Osteoblast (primary cell): ENCODE data around the gene NREP. TPM values are rescaled to one million over a fixed set of nuclear protein-coding genes. Genes with fewer than 3 reads are reported as not detected.

Experiments
- DNase-seq: peaks from one replicate; pipeline ENCODE4 v3.0.0; 2011; ENCODE audit warnings: low spot score, mixed read lengths; ENCODE audit not compliant: insufficient read length; ENCODE audit errors: missing footprints
- H2AFZ ChIP-seq: 2 replicates; pipeline ENCODE4 v1.6.0; 2011; ENCODE audit warnings: mild to moderate bottlenecking, low read length
- H3K27ac ChIP-seq: 2 replicates; pipeline ENCODE4 v1.5.1; 2011; ENCODE audit warnings: mild to moderate bottlenecking, low read depth, low read length, moderate library complexity
- H3K27me3 ChIP-seq: 2 replicates; pipeline ENCODE4 v1.6.0; 2012; ENCODE audit warnings: mild to moderate bottlenecking, control low read depth, inconsistent platforms, low read length, moderate library complexity; ENCODE audit not compliant: insufficient read depth
- H3K36me3 ChIP-seq: 2 replicates; pipeline ENCODE4 v1.5.1; 2011; ENCODE audit warnings: mild to moderate bottlenecking, low read length, control low read depth, moderate library complexity; ENCODE audit not compliant: insufficient read depth
- H3K4me1 ChIP-seq: 2 replicates; pipeline ENCODE4 v1.5.1; 2011; ENCODE audit warnings: mild to moderate bottlenecking, low read length, control low read depth, moderate library complexity; ENCODE audit not compliant: insufficient read depth
- H3K4me2 ChIP-seq: 2 replicates; pipeline ENCODE4 v1.6.0; 2011; ENCODE audit warnings: mild to moderate bottlenecking, low read length; ENCODE audit not compliant: insufficient read depth
- H3K4me3 ChIP-seq: fragments of 200-600 bp; sonication (generic); 3 replicates; pipeline ENCODE4 v1.5.1; 2012; ENCODE audit warnings: mild to moderate bottlenecking, low read length, inconsistent platforms; ENCODE audit not compliant: insufficient read depth
- H3K79me2 ChIP-seq: 2 replicates; pipeline ENCODE4 v1.6.0; 2012; ENCODE audit warnings: mild to moderate bottlenecking, low read length, control low read depth, inconsistent platforms; ENCODE audit not compliant: insufficient read depth
- H3K9me3 ChIP-seq: 2 replicates; pipeline ENCODE4 v1.5.1; 2011; ENCODE audit warnings: low read depth, low read length, control low read depth
- H4K20me1 ChIP-seq: 2 replicates; pipeline ENCODE4 v1.6.0; 2012; ENCODE audit warnings: mild to moderate bottlenecking, low read length, control low read depth; ENCODE audit not compliant: insufficient read depth
- CTCF ChIP-seq: IDR thresholded peaks from 2 replicates; pipeline ENCODE4 v1.5.1; 2011; ENCODE audit warnings: mild to moderate bottlenecking, low read depth, low read length, moderate library complexity; ENCODE audit errors: extremely low read depth
- total RNA-seq: library from RNA; depleted of rRNA; stranded (reverse); fragments of >200 nt; gene quantifications from 2 replicates; pipeline ENCODE4 v1.2.3, GENCODE V29; 2012

NREP gene
- total RNA-seq, 1 donor = 182 TPM

- Histone ChIP-seq H3K4me3 (no peak overlapping the region), H3K4me2 (no peak overlapping the region), H3K79me2 (no peaks in the 10 kb centered on the region), H3K4me1 (peaks cover 11% of the 10 kb centered on the region), H4K20me1 (no peaks in the 10 kb centered on the region), H3K27me3 (no peaks in the 10 kb centered on the region), H3K36me3 (no peaks in the 10 kb centered on the region), H3K9me3 (no peaks in the 10 kb centered on the region), H3K27ac (no peak overlapping the region), H2AFZ (no peak overlapping the region)
- no peak for DNase-seq
- no peak for TF ChIP-seq CTCF
Measured at GRCh38 chr5:111697215-111697614, 59.8 kb downstream of the NREP start.

DNA sequence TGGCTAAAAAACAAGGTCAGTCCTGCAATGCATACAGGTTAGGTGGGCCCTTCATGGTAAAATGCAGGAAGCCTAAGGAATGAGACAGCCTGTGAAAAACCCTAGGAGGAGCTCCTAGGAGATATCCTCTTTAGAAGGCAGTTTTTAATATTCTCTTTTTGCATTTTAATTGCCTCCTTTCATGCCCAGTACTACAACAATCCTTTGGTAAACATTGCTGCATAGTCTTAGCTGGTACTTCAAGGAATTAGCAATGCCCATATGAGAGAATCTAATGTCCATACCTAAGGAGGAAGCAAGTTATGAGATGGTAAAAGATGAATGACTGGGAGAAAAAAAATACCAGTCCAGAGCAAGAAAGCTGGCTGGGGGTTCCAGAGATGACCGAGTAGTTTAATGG is 61.0 kb downstream of the NREP start:
- Histone ChIP-seq H3K9me3 (no peaks in the 10 kb centered on the region), H3K27ac (no peak overlapping the region), H2AFZ (no peak overlapping the region), H3K79me2 (no peaks in the 10 kb centered on the region), H3K4me2 (no peak overlapping the region), H4K20me1 (no peaks in the 10 kb centered on the region), H3K36me3 (no peaks in the 10 kb centered on the region), H3K27me3 (no peaks in the 10 kb centered on the region), H3K4me3 (no peak overlapping the region), H3K4me1 (peaks cover 11% of the 10 kb centered on the region)
- TF ChIP-seq CTCF = no peak
- peak; percentile 11 for DNase-seq

DNA sequence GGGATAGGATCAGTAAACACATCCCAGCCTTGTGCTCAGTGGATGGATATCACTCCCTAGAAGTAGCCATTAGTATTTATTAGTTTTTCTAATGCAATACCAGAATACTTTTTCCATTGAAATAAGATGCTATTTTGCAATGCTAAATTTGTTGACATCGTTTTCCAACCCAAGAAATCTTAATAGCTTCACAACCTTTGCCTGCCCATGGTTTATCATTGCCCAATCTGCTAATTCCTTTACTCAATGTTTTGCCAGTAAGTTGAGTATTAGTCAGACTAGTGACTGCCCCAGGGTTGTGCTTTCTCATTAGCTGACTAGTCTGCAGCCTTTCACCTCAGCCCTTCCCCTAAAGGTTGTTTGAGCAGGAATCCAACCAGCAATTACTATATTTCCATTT is 62.9 kb downstream of the NREP start:
- H3K27ac ChIP-seq = no peak overlapping the region
- H4K20me1 ChIP-seq = no peaks in the 10 kb centered on the region
- H3K9me3 ChIP-seq = no peaks in the 10 kb centered on the region
- H3K4me3 ChIP-seq = no peak overlapping the region
- no peak overlapping the region for H3K4me2 ChIP-seq
- TF ChIP-seq CTCF = no peak
- H2AFZ ChIP-seq = no peak overlapping the region
- peaks cover 11% of the 10 kb centered on the region for H3K4me1 ChIP-seq
- H3K27me3 ChIP-seq = no peaks in the 10 kb centered on the region
- no peaks in the 10 kb centered on the region for H3K36me3 ChIP-seq
- no peaks in the 10 kb centered on the region for H3K79me2 ChIP-seq
- DNase-seq = no peak

- Histone ChIP-seq H3K4me2 (no peak overlapping the region), H3K9me3 (no peaks in the 10 kb centered on the region), H3K79me2 (no peaks in the 10 kb centered on the region), H3K27ac (no peak overlapping the region), H3K4me3 (no peak overlapping the region), H4K20me1 (no peaks in the 10 kb centered on the region), H3K36me3 (no peaks in the 10 kb centered on the region), H3K4me1 (peaks cover 4% of the 10 kb centered on the region), H3K27me3 (no peaks in the 10 kb centered on the region), H2AFZ (no peak overlapping the region)
- DNase-seq = no peak
- TF ChIP-seq CTCF = no peak
Measured at GRCh38 chr5:111691914-111692313, 65.1 kb downstream of the NREP start.
